Jurkat, Clone E6-1 (cell line): ENCODE results near the gene SLC6A3.
"Not testable (repeated sequence)": the region's sequence is repeated elsewhere in the genome, so short reads cannot be mapped to it uniquely, and the experiment has no call there.

Experiments used
- DNase-seq: peaks from one replicate; pipeline ENCODE4 v3.0.0-alpha.2; 2011; ENCODE audit warnings: low read depth, low spot score
- H3K4me3 ChIP-seq: 2 replicates; pipeline ENCODE4 v1.5.1; 2011; ENCODE audit warnings: mild to moderate bottlenecking, low read length, control low read depth, moderate library complexity

The SLC6A3 gene

DNA sequence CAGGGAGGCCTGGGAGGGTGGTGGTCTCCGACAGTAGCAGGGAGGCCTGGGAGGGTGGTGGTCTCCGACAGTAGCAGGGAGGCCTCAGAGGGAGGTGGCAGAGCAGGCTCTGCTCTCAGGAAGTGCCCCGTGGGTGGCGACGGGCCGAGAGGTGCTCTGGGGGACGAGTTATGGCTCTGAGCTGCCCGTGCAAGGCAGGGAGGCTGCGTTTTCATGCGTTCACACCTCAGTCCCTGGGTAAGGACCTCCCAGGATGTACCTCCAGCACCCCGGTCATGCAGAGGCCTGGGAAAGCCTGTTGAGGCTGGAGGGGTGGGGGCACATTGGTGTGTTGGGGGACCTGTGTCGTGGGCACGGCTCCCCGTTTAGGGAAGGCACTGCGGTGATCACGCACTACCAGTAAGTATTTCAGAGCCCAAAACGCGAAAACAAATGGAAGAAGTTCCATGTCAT lies 63.0 kb downstream of the SLC6A3 start:
- no peak for DNase-seq
- H3K4me3 ChIP-seq = no peak overlapping the region

DNA sequence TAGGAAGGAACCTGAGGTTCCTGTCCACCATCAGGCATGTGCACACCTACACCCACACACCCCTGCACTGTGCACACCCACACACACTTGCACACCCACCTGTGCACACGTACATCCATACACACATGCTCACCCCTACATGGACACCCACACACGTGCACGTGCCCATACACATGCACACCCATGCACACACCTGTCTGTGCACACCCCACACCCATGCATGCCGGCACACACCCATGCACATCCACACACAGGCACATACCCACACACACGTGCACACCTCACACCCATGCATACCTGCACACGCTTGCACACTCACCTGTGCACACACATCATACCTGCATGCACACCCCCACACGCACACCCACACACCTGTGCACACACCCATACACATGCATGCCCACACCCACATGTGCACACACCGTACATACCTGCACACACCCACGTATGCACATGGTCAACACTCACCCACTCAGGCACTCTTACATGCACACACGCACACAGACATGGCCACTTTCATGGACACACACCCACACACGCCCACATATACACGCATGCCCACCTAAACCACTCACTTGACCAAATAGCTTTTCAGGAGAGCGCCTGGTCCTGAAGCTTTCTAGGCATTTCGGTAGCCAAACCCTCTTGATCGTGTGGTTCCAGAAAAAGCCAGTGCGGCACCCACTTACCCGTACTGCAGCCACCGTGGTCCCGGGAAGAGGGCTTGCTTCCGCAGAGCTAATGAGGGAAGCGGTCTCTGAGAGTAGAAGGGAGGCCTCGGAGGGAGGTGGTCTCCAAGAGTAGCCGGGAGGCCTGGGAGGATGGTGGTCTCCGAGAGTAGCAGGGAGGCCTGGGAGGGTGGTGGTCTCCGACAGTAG lies 63.6 kb downstream of the SLC6A3 start:
- DNase-seq = no peak
- no peak overlapping the region for H3K4me3 ChIP-seq

DNA sequence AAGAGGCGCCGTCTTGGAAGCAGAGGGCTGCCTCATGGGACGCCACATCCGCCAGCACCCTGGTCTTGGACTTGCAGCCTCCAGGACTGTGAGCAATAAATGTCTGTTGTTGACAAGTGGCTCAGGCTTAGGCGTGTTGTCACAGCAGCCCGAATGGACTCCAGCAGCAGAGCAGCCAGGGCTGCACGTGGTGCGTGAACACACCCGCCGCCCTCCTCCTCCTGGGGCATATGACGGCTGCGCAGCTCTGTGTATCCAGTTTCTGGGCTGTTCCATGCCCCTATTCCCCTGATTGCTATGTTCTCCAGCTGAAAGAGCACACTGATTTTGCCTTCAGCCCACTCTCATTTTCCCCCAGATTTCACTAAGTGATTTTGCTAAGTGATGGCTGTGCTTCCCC lies 64.3 kb downstream of the SLC6A3 start:
- H3K4me3 ChIP-seq = no peak overlapping the region
- no peak for DNase-seq

DNA sequence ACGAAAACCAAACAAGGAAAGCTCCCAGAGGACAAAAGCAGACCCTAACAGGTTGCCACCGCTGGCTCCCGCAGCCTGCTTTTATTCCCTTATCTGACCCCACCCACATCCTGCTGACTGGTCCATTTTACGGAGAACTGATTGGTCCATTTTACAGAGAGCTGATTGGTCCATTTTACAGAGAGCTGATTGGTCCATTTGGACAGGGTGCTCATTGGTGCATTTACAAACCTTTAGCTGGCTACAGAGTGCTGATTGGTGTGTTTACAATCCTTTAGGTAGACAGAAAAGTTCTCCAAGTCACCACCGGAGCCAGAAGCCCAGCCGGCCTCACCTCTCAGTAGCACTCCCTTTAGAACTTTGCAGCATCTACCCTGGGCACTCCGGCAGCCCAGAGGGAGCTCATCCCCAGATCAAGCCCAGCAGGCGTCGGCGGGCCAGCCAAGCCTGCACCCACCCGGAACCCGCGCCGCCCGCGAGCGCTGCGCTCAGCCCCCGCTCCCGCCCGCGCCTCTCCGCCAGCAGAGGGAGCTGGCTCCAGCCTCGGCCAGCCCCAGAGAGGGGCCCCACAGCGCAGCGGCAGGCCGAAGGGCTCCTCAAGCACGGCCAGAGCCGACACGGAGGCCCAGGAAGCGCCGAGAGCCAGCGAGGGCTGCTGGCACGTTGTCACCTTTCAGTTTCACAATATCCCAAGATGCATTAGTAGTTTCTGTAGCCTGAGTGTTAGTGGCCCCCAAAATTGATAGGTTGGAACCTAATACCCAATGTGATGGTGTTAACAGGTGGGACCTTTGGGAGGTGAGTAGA lies 65.0 kb downstream of the SLC6A3 start:
- DNase-seq = no peak

DNA sequence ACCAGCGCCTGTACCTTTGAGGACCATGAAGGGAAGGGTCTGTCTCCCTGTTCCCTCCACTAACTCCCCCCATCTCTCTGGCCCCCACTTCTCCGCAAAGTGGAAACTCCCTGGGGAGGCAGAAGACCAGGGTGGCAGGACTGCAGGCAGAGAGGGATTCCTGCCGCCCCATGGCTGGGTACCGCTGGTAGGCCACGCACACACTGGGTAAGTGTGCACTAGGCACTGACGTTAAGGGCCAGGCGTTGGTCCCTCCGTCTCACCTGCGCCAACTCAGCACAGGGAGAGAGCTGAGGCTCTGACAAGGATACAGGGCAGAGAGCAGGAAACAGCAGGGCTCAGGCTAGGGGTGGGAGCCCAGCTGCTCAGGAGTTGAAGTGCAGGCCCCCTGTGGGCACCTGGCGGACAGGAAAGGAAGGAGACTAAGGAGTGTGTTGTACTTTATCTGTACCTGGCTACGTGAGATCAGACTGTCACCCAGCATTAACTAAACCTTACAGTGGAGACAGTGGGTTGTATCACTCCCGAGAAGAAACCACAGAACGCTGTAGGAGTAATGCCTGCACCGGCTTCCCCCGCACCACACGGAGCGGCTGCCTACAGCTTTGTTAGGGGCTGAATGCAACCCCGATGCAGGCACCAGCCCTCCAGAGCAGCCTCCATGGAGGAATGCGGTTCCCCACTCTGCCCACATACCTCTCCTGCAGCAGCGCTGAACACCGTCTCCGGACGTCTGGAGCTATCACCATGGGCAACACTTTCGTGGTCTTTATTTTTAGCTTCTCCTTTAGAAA lies 66.2 kb downstream of the SLC6A3 start:
- no peak for DNase-seq
- no peak overlapping the region for H3K4me3 ChIP-seq

More for the DNA sequence above, 65.0 kb downstream of the SLC6A3 start:
- no peak overlapping the region for H3K4me3 ChIP-seq

DNA sequence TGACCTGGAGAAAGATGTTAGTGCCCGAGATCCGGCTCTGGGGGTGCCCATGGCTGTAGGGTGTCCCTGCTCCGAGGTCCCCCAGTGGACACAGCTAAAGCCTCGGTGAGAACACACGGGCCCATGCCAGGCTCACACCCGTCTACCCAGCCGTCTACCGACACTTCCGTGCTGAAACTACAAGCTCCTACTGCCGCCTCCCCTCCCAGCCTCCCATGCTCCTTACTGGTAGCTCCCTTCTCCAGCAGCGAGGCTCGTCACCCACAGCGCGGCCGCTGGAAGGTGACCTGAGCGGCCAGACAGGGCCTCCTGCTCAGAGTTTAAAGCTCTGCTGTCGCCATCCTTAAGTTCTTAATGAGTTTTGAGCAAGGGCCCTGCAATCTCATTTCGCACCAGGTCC lies 67.1 kb downstream of the SLC6A3 start:
- no peak for DNase-seq

DNA sequence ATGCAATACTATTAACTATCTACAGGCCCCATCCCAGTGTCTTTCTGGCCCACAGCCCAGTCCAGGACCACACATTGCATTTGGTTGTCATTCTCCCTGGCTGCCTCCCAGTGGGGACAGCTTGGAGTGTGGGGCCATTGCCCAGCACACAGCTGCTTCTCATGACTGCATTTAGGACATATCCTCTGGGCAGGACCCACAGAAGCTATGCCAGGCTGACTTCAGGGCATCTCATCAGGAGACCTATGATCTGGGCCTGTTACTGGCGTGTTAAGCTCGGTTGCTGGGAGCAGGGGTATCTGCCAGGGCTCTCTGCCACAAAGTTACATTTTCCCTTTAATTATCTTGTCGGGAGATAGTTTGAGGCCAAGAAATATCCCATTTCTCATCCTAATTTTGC lies 68.3 kb downstream of the SLC6A3 start:
- DNase-seq = no peak
- no peak overlapping the region for H3K4me3 ChIP-seq

More for the DNA sequence above, 67.1 kb downstream of the SLC6A3 start:
- no peak overlapping the region for H3K4me3 ChIP-seq

DNA sequence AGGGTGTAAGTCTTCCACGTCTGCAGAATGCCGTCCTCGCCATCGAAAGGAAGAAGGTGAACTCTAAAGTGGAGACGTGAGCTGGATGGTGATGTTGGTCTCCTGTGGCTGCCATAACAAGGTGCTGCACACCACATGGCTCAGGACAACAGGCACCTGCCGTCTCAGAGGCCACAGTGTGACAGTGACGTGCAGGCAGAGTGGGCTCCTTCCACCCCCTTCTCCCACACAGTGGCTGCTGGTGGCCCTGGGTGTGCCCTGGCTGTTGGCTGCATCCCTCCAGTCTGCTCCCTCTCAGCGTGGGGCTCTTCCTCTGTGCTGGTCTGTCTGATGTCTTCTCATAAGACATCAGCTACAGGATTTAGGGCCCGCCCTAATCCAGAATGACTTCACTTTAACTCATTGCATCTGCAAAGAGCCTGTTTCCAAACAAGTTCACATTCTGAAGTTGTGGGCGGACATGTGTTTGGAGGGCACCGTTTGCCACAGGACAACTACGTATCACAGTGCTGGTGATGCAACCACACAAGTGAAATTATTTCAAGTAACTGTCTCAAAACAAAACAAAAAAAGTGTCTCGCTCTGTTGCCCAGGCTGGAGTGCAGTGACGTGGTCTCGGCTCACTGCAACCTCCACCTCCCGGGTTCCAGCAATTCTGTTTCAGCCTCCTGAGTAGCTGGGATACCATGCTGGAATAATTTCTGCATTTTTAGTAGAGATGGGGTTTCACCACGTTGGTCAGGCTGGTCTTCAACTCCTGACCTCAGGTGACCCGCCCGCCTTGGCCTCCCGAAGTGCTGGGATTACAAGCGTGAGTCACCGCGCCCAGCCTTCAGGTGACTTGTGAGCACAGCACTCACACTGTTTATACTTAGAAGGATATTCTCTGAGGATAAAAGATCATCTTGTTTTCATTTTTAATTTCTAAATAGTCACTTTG lies 69.1 kb downstream of the SLC6A3 start:
- DNase-seq = no peak
- H3K4me3 ChIP-seq = no peak overlapping the region

DNA sequence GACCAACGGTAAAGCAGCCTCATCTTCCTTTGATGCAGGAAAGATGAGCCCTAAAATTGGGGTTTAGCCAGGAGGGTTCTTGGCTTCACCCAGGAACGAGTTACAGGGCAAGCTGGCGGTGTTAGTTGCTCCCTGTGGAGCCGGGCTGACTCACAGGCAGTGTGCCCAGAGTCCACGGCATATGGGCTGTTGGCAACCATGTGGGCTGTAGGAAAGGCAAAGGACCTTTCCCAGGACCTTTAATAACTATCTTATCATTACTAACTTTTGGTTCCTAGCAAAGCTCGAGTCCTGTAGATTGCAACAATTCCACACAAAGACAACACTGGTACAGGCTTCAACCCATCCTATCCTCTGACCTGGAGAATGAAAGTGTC lies 70.6 kb downstream of the SLC6A3 start:
- no peak overlapping the region for H3K4me3 ChIP-seq
- DNase-seq = no peak

DNA sequence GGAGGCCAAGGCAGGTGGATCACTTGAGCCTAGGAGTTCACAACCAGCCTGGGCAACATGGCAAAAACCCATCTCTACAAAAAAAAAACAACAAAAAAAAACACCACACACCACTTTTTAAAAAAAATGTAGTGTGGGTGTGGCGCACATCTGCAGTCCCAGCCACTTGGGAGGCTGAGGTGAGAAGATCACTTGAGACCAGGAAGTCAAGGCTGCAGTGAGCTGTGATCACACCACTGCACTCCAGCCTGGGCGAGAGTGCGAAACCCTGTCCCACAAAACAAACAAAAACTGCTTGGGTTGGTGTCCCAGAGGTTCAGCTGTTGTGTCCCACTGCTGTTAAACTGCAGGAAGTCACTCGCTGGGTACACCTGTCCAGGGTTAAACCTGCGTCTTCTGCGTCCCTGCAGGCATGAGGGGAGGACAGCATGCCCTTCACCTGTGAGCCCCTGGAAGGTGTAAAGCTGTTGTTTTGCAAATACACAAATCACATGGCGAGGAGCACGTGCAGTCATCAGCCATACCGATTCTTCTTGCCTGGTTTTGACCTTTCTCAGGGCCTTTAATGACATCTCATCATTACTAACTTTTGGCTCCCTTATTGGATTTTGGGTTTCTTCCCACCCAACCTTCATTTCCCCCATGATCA lies 71.1 kb downstream of the SLC6A3 start:
- peak; percentile 57 for DNase-seq
- H3K4me3 ChIP-seq = no peak overlapping the region

DNA sequence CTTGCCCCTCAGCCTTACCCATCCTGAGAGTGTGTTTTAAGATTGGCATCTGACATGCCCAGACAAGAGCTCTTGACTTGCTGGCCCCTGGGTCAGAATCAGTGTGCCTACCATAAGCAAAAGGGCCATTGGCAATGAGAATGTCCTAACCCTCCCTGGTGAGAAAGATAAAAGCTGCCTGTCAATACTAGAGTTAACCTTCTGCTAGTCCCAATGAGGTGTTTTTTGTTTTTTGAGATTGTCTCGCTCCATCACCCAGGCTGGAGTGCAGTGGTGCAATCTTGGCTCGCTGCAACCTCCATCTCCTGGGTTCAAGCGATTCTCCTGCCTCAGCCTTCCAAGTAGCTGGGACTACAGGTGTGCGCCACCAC lies 73.3 kb downstream of the SLC6A3 start:
- DNase-seq, H3K4me3 ChIP-seq: not testable (repeated sequence)

DNA sequence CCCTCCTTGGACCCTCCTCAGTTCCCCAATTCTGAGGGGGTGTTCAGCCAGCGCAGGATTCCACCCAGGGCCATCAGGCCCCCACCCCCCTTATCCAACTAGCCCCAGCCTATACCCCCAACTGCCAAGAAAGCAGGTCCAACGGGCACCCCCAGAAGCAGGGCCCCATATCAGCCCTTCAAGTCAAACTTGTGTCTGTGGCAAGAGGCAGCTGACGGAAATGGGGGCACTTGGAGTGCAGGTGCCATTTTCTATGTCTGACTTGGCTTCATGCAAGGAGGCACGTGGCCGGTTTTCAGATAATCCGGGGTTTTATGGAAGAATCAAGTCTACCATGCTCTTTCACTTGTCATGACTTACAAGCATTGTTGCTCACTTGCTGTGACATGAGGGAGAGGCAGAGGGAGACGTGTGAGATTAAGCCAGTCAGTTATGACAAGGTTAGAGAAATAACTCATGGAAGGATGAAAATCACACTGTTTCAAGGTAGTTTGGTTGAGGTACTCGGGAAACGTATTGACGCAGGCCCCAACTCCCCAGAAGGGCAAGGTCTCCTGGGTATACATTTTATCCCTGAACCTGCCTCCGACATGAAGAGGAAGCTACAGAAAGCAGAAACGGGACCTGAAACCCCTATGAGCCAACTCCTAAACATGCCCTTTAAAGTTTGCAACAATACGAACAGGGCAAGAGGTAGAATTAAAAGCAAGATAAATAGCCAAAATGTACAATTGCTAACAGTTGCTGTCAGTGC lies 73.8 kb downstream of the SLC6A3 start:
- H3K4me3 ChIP-seq = no peak overlapping the region
- no peak for DNase-seq

DNA sequence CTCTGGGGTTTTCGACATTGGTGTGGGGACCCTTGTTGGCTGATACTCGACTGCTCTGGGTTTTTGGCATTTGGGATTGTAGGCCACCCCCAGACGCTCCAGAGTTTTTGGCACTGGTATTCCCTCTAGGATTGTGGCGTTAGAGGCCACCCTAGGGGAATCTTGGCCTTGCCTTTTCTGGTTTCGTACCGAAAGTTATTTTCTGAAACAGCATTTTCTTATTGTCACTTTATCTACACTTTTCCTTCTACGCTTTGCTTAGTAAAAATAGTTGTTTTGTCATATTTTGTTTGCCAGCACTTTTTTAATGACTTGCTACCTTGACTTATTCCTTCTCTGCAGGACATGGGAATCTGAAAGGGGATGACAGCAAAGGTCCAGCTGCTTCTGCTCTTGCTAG lies 75.2 kb downstream of the SLC6A3 start:
- no peak for DNase-seq
- H3K4me3 ChIP-seq = no peak overlapping the region

DNA sequence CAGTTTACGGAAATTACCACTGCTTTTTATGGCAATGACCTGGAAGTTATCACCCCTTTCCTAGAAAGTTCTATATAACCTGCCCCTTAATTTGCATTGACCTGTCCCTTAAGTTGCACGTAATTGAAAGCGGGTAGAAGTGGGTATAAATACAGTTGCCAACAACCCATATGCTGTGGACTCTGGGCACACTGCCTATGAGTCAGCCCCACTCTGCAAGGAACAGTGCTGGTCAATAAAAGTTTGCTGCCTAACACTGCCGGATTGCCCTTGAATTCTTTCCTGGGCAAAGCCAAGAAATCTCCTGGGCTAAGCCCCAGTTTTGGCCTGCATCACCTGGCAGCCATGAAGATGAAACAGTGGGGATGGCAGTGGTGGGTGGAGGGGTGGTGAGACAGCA lies 76.5 kb downstream of the SLC6A3 start:
- DNase-seq = no peak
- no peak overlapping the region for H3K4me3 ChIP-seq

DNA sequence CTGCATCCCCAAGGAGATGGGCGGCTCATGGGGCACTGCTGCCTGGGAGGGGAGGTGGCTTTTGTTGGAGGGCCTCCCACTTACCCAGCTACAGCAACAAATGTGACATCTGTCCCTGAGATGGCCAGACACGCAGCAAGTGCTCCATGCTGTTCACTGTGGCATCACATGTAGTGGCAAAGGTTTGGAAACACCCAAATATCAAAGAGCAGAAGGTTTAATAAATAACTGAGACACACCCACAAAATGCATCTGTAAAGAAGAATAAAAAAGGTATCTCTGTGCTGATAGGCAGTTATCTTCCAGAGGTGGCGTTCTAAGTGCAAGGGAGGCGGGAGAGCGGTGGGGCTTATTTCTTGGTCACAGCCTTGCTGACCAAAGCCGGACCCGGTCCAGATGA lies 77.0 kb downstream of the SLC6A3 start:
- no peak for DNase-seq

DNA sequence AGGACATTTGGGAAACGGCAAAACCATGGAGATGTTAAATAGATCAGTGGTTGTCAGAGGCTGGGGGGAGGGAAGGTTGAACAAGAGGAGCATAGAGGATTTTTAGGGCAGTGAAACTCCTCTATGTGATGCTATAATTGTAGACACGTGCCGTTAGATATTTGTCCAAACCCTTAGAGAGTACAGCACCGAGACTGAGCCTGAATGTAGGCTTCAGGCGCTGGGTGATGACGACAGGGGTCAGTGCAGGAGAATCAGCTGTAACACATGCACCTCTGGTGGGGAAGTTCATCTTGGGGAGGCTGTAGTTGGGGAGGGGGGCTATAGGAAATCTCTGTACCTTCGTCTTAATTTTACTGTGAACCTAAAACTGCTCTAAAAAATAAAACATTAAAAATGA lies 78.1 kb downstream of the SLC6A3 start:
- DNase-seq = no peak
- no peak overlapping the region for H3K4me3 ChIP-seq

More for the DNA sequence above, 77.0 kb downstream of the SLC6A3 start:
- H3K4me3 ChIP-seq = no peak overlapping the region

DNA sequence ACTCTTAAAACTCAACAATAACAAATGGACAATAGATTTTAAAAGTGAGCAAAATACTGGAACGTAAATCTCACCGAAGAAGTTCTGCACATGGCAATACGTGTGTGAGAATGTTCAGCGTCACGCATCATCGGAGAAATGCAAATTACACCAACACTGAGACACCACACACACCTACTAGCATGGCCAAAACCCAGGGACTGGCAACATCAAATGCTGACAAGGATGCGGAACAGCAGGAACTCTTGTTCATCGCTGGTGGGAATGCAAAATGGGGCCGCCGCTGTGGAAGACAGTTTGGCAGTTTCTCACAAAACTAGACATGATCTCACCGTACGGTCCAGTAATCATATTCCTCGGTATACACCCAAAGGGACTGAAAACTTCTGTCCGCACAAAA lies 78.7 kb downstream of the SLC6A3 start:
- DNase-seq = no peak
- no peak overlapping the region for H3K4me3 ChIP-seq
